NCI-H446 (cell line): ENCODE measurements around the gene CPSF7.

Experiments used
- DNase-seq, 2 experiments: peaks; one replicate each; lab custom pipeline; 2025; lab: John Stamatoyannopoulos, UW

The CPSF7 gene

GRCh38 chr11:61357233-61357893 is 72.4 kb downstream of the CPSF7 start:
- no peak for DNase-seq

DNA sequence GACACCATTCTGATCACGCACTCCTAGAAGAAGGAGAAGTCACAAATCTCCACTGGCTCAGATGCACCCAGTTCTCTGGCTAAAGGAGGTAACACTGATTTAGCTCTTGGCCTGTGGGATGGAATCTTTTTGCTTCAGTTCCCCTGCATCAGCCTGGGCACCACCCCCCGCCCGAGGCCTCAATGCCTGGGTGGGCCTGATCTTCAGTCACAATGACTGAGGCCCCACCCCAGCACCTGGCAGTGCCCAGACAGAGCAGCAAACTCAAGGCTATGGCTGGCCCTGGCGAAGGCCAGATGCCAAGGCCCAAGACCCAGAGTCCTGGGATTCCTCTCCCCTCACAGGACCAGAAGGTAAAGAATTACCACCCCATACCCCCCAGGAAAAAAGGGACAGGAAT is 73.1 kb downstream of the CPSF7 start:
- no peak for DNase-seq

GRCh38 chr11:61354208-61354607 is 75.6 kb downstream of the CPSF7 start:
- no peak for DNase-seq

DNA sequence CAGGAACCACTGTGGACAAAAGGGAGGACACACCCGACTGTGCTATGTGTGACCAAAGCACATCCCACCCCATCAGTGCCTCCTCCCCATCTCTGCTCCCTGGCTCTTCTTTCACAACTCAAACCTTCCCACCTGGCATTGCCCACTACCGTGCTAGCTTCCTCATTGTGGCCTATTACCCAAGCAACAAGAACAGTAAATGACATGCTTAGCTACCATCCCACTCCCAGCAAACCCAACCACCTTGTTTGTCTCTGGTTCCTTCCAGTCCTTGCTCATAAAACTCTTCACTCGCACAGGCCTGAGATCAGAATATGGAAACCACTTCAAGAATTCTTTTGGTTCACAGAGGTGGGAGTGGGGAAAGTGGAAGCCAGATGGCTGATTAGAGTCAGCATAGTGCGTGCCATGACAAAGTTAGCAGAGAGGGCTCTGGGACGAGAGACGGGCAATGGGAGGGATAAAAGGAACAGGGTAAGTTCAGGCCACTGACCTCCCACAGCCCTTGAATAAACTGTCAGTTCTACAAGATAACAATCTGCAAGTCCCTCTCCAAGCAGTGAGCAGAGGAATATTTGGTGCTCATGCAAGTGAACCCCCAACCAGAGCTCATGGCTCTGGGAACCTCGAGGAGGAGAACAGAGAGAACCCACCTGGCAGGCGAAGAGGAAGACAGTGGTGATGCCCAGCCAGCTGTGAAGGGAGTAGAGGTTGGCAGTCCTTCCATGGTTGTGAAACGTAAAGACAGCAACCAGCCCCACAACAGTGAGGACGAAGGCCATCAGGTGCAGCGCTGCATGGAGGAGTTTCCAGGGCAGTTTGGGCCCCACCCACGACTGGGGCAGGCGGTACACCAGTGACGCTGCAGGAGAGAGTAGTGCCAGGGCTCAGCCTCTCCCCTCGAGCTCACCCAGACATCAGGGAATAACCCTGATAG is 76.4 kb downstream of the CPSF7 start:
- DNase-seq, result no peak
